Tibial nerve (tissue), 4 donors: ENCODE data around the gene ADCY3. TPM values are rescaled to one million over a fixed set of nuclear protein-coding genes. Genes with fewer than 3 reads are reported as not detected.

Experiments used
- DNase-seq, 2 donors: peaks; one replicate each; pipeline ENCODE4 v3.0.0-alpha.2; 2019; ENCODE audit warnings: low spot score in 2 of 2
- H3K27ac ChIP-seq, 4 donors: fragments of 200-600 bp; sonication (generic) in 3 of 4; one replicate each; pipeline ENCODE4 v1.5.1; 2017 to 2019; ENCODE audit warnings: mild to moderate bottlenecking in 1 of 4
- H3K27me3 ChIP-seq, 2 donors: fragments of 200-600 bp; sonication (generic) in 1 of 2; one replicate each; pipeline versions ENCODE4 v1.5.1 to v1.6.0; 2017 to 2019
- H3K36me3 ChIP-seq, 3 donors: fragments of 200-600 bp; sonication (generic); one replicate each; pipeline ENCODE4 v1.5.1; 2018 to 2019
- H3K4me1 ChIP-seq, 4 donors: fragments of 200-600 bp; sonication (generic) in 3 of 4; one replicate each; pipeline ENCODE4 v1.5.1; 2017 to 2019
- H3K4me3 ChIP-seq, 4 donors: fragments of 200-600 bp; sonication (generic) in 3 of 4; one replicate each; pipeline ENCODE4 v1.5.1; 2017 to 2019; ENCODE audit warnings: mild to moderate bottlenecking in 1 of 4, moderate library complexity in 1 of 4
- H3K9me3 ChIP-seq, 4 donors: fragments of 200-600 bp; sonication (generic) in 3 of 4; one replicate each; pipeline ENCODE4 v1.5.1; 2017 to 2019
- EP300 ChIP-seq, 2 donors: sonication (generic); formaldehyde crosslinking; IDR thresholded peaks; one replicate each; pipeline ENCODE4 v1.6.1; 2017; ENCODE audit warnings: antibody characterized with exemption in 2 of 2, mild to moderate bottlenecking in 1 of 2
- POLR2A ChIP-seq, 2 donors: fragments of 450-650 bp; IDR thresholded peaks; one replicate each; pipeline ENCODE4 v1.6.1; 2017; ENCODE audit warnings: antibody characterized with exemption in 2 of 2, mild to moderate bottlenecking in 2 of 2, moderate library complexity in 2 of 2
- WGBS, 2 donors: methylation state at CpG; one replicate each; pipeline ENCODE4 v1.1.5; 2018; 5-methylcytosine and 5-hydroxymethylcytosine counted together
- total RNA-seq, 4 donors: library from RNA; depleted of rRNA; stranded (reverse); fragments of >200 nt; gene quantifications; one replicate each; pipeline ENCODE4 v1.1.0, GENCODE V29; 2016
- TF ChIP-seq, protein P1 (sequence below), 5 experiments: fragments of 200-600 bp in 3 of 5; fragments of 450-650 bp in 2 of 5; sonication (generic) in 3 of 5; IDR thresholded peaks; one replicate each; pipeline ENCODE4 v1.5.1; 2016 to 2019; ENCODE audit warnings: antibody characterized with exemption in 5 of 5, mild to moderate bottlenecking in 3 of 5, moderate library complexity in 2 of 5

The ADCY3 gene
- total RNA-seq, 4 donors from 2014 or later = 145 to 393 (median 207) TPM

DNA sequence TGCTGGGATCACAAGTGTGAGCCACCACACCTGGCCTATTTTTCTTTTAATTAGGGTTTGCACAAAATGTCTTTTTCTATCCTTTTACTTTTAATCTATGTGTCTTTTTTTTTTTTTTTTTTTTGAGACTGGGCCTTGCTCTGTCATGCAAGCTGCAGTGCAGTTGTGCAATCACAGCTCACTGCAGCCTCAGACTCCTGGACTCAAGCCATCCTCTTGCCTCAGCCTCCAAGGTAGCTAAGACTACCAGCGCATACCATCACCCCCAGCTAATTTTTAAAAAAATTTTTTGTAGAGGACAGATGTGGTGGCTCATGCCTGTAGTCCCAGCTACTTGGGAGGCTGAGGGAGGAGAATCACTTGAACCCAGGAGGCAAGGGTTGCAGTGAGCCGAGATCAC, 27.1 kb downstream of the ADCY3 start:
- H3K27me3 ChIP-seq = no peaks in the 10 kb centered on the region
- no peak overlapping the region for H3K4me3 ChIP-seq
- peaks cover 0 to 14% (median 3%) of the 10 kb centered on the region in 4 donors for H3K9me3 ChIP-seq
- WGBS, 2 donors = 96 to 100% methylated on average over 2 of the region's 2 CpGs
- no peak overlapping the region for H3K27ac ChIP-seq
- H3K4me1 ChIP-seq = peaks cover 0 to 2% (median 0%) of the 10 kb centered on the region in 4 donors
- H3K36me3 ChIP-seq = peaks cover 0 to 21% (median 0%) of the 10 kb centered on the region in 3 donors
- no peak for TF ChIP-seq POLR2A (IDR thresholded peaks at IDR 0.05)
- TF ChIP-seq, protein P1, sequence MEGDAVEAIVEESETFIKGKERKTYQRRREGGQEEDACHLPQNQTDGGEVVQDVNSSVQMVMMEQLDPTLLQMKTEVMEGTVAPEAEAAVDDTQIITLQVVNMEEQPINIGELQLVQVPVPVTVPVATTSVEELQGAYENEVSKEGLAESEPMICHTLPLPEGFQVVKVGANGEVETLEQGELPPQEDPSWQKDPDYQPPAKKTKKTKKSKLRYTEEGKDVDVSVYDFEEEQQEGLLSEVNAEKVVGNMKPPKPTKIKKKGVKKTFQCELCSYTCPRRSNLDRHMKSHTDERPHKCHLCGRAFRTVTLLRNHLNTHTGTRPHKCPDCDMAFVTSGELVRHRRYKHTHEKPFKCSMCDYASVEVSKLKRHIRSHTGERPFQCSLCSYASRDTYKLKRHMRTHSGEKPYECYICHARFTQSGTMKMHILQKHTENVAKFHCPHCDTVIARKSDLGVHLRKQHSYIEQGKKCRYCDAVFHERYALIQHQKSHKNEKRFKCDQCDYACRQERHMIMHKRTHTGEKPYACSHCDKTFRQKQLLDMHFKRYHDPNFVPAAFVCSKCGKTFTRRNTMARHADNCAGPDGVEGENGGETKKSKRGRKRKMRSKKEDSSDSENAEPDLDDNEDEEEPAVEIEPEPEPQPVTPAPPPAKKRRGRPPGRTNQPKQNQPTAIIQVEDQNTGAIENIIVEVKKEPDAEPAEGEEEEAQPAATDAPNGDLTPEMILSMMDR (IDR thresholded peaks at IDR 0.05) = no peak
- no peak for TF ChIP-seq EP300 (IDR thresholded peaks at IDR 0.05)
- DNase-seq = no peak

DNA sequence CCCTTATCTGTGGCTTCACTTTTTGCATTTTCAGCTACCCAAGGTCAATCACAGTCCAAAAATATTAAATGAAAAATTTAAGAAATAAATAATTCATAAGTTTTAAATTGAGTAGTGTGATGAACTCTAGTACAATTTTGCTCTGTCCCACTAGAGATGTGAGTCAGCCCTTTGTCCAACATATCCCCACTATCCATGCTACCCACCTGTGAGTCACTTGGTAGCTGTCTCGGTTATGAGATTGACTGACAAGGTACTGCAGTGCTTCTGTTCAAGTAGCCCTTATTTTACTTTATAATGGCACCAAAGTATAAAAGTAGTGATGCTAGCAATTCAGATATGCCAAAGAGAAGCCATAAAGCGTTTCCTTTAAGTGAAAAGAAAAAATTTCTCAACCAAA, 28.8 kb downstream of the ADCY3 start:
- Histone ChIP-seq H3K27ac (no peak overlapping the region), H3K36me3 (peaks cover 0 to 8% (median 0%) of the 10 kb centered on the region in 3 donors), H3K4me1 (peaks cover 0 to 13% (median 0%) of the 10 kb centered on the region in 4 donors), H3K27me3 (no peaks in the 10 kb centered on the region), H3K4me3 (no peak overlapping the region), H3K9me3 (peaks cover 0 to 14% (median 3%) of the 10 kb centered on the region in 4 donors)
- WGBS, 2 donors = 95 to 96% methylated on average over 2 of the region's 2 CpGs
- TF ChIP-seq EP300 (IDR thresholded peaks at IDR 0.05) (no peak), POLR2A (IDR thresholded peaks at IDR 0.05) (no peak)
- TF ChIP-seq, protein P1 (IDR thresholded peaks at IDR 0.05) = no peak
- DNase-seq = no peak

DNA sequence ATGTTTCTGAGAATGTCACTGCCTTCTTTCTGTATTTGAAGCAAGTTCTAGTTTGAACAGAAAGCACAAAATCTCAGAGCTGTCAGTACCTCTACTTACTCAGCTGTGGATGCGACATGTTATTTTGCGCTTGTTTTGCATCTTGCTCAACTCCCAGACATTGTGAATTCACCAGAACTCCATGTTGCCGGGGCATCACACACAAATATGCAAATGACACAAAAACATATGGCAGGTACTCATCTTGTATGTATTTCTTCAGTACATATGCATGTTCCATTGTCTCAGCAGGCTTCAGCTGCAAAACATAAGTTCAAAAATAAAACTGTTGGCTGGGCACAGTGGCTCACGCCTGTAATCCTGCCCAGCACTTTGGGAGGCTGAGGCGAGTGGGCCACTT, 30.8 kb downstream of the ADCY3 start:
- no peaks in the 10 kb centered on the region for H3K27me3 ChIP-seq
- peaks cover 0 to 31% (median 0%) of the 10 kb centered on the region in 4 donors for H3K4me1 ChIP-seq
- no peak for DNase-seq
- H3K27ac ChIP-seq = no peak overlapping the region
- TF ChIP-seq, protein P1 (IDR thresholded peaks at IDR 0.05) = no peak
- no peak for TF ChIP-seq EP300 (IDR thresholded peaks at IDR 0.05)
- TF ChIP-seq POLR2A (IDR thresholded peaks at IDR 0.05) = no peak
- H3K36me3 ChIP-seq = peaks cover 0 to 4% (median 0%) of the 10 kb centered on the region in 3 donors
- H3K4me3 ChIP-seq = no peak overlapping the region
- 92 to 93% methylated on average over 5 of the region's 5 CpGs for WGBS, 2 donors
- peaks cover 0 to 2% (median under 1%) of the 10 kb centered on the region in 4 donors for H3K9me3 ChIP-seq

DNA sequence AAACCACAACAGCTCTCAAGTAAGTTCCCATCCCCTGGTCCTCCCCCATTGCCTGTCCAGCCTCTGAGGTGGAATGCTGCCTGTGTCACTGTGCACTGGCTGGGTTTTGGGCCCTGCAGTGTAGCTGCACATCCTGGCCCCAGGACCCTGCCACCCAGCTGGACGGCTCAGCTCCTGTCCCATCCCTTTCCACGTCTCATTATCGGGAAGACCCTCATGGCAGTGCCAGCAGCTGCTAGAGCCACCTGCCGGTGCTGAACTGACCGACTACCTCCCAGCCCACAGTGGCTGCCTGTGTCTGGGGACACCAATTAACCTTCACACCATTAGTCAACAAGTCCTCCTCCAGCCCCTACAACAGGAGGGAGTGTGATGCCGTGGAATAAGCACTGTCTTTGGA, 31.9 kb downstream of the ADCY3 start:
- TF ChIP-seq POLR2A (IDR thresholded peaks at IDR 0.05) (no peak), EP300 (IDR thresholded peaks at IDR 0.05) (no peak)
- TF ChIP-seq, protein P1 (IDR thresholded peaks at IDR 0.05) = no peak
- WGBS, 2 donors = 90 to 95% methylated on average over 6 of the region's 6 CpGs
- peaks cover 0 to 42% (median 2%) of the 10 kb centered on the region in 4 donors for H3K4me1 ChIP-seq
- no peak overlapping the region for H3K4me3 ChIP-seq
- DNase-seq = no peak
- no peaks in the 10 kb centered on the region for H3K27me3 ChIP-seq
- H3K27ac ChIP-seq = peak overlapping the region in 1 of 4 donors; percentile 86
- peaks cover 0 to 4% (median 0%) of the 10 kb centered on the region in 3 donors for H3K36me3 ChIP-seq
- H3K9me3 ChIP-seq = no peaks in the 10 kb centered on the region

DNA sequence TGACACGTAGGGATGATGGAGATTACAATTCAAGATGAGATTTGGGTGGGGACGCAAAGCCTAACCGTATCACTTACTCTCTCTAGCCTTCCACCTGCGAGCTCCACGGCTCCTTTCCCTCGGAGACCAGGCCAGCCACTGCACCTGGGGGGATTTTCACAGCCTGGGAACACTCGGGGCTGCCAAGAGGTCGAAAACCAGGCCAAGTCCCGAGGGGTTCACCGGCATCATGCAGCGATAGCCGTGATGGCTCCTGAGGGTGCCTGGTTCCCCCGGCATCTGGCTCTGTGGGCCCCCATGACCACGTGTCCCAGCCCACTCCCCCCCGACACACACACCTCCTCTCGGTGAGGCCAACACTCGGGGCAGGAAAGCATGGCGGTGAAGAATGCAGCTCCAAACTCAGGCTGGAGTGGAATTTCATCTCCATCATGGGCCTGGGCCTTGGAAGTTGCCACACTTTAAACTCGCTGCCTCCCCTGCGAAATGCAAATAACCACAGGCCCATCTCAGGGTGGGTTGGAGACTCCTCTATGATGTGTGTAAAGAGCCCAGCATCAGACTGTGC, 32.6 kb downstream of the ADCY3 start:
- peaks cover 0 to 4% (median 0%) of the 10 kb centered on the region in 3 donors for H3K36me3 ChIP-seq
- no peaks in the 10 kb centered on the region for H3K27me3 ChIP-seq
- 86 to 93% methylated on average over 19 to 20 of the region's 20 CpGs for WGBS, 2 donors
- TF ChIP-seq, protein P1 (IDR thresholded peaks at IDR 0.05) = no peak
- TF ChIP-seq EP300 (IDR thresholded peaks at IDR 0.05) = no peak
- TF ChIP-seq POLR2A (IDR thresholded peaks at IDR 0.05) = no peak
- H3K4me3 ChIP-seq = no peak overlapping the region
- no peaks in the 10 kb centered on the region for H3K9me3 ChIP-seq
- H3K4me1 ChIP-seq = peaks cover 0 to 49% (median 4%) of the 10 kb centered on the region in 4 donors
- DNase-seq = no peak
- H3K27ac ChIP-seq = peak overlapping the region in 2 of 4 donors; percentile 41 to 86
